Fibroblast of skin of right quadriceps (primary cell): Measurements from ENCODE around the gene SGMS2.

Source experiments
- DNase-seq: peaks from one replicate; pipeline ENCODE4 v3.0.0-alpha.2; 2013

Gene SGMS2

DNA sequence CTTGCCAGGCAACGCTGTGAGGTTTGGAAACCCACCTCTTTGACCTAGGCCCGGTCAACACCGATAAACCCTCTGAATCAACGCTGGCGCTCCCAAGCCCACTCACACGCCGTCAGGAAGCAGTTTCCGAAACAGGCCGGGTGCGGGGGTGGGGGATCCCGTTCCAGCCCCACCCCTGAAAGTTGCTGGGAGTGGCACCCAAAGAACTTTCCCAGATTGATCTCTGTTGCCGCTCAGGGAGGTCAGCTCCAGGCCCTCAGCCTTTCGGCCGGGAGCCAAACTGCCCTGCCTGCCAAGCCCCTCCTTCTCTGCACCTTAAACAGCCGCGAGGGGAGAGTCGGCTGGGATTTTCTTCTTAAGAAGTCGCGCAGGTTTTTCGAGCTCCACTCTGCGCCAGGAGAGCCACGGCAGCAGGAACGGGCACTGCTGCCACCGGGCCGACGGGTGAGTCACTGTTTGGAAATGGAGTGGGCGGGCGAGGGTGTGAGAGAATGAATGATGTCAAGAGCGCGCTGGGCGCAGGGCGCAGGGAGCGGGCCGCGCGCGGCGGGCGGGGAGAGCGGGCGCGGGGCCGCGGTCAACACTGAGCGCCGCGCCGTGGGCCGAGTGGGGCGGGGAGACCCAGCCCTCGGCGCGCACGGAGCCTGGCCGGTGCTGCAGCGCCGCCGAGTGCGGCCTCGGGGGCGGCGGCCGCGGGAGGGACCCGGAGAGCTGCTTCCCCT is at the start of gene SGMS2:
Gene SGMS2, plus strand, starts transcription at position 583 of the 722 bp plus-strand sequence. CDS start 70,622 bp downstream, outside the sequence.
- DNase-seq: peak; percentile 84

DNA sequence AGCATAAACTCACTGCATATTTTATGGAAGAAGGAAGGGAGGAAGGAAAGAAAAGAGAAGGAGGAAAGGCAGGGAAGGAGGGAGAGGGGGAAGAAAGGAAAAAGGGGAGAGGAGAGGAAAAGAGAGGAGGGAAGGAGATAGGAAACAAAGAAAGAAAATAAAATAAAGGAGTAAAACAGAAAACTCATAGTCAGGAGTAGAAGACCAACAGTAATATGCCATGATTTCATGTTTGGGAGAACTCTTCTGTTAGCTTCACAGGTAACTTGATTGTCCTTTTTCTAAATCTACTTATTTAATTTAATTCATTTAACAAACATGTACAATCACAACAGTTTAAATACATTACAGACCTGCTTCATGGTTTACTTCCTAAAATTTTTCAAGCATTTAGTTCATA is 46.8 kb upstream of the SGMS2 start:
- no peak for DNase-seq

DNA sequence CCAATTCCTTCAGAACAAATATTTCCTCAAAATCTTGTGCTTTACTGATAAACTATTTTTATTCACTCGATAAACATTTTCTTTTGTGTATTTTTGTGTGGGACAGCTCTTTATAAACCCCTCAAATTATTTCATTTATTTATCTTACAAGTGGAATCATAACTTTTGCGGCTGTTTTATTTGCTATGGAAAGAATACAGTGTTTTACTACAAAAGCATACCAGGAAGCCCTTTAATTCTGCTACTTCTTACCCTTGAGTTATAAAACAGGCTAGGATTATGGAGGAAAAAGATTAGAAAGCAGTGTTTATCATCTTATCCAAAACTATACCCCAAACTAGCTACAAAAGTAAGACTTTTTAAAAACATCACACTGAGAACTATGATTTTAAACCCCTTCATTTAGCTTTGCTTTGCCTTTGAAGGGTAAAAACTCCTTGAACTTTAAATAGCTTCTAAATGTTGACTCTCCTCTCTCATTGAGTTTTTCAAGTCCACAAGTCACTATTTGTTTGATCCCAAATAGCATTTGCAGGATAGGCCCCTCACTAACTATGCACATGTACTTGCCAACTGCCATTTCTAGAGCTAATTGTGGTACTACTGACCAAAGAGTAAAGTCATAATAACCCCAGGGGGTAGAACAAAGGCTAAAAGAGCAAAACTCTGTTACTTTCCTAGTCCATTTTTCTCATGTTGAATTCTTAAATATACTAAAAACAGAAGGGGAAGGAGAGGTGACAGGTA is 45.8 kb upstream of the SGMS2 start:
- no peak for DNase-seq

DNA sequence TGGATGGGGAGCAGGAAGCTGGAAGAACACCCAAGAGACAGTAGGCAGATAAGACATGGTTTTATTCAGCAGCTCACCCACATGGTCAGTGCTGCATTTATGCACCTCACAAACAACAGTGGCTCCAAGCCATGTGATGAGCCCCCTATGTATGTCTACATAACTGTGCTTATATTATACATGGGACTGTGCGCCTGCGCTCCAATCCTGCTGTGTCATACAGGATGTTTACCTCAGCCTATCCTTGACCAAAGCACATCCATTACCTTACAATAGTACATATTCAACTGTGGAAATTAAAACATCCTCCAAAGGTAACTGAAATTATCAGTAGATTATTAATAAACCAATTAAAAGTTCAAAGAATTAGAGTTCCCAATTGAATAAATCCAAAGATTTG is 44.1 kb upstream of the SGMS2 start:
- no peak for DNase-seq

DNA sequence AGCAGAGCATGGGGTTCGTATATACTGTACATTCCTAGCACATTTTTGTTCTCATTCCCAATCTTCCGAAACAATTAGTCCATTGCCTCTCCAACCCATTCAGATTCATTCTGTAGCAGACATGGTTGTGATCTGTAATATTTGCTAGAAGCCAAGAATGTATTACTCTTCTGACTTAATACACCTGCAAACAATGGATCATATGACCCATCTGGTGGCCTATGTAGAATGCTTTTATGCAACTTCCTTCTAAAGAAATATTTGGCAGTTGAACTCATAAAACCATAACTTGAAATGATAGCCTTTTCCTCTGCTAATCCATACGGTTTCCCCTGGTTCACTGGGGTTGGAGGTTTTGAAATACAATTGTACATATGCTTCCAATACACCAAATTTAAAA is 32.8 kb upstream of the SGMS2 start:
- DNase-seq: no peak

DNA sequence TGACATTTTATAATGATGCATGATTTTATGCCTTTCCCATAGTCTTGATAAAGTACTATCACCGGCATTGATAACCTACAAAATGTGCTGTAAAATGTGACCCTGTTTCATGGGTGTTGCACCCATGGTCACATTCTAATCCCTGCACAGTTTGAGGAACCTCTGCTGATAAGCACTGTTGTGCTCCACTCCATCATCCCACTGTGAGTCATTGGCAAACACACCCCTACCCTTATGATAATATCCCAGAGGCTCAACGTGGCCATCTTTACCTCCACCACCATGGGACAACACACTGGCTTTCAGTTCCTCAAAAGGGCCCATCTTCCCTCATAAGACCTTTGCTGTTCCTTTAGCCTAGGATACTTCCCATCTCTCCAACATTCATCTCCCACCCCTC is 32.0 kb upstream of the SGMS2 start:
- DNase-seq: no peak

DNA sequence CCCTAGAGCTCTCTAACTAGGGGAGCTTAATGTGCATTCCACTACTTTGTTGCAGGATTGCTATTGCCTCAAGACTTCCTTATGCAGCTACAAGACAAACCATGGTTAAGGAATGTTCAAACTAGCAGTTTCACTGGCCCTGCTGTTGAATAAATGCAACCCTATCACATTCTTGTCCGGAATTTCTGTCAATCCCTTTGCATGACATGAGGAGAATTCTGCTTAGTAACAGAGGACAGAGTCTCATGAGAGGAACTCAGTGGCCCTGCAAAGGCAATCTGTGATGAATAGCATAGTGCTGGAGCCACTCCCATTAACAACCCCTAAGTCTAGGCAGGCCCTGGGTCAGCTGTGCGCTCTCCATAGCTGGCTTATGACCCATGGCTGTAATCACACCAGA is 30.7 kb upstream of the SGMS2 start:
- no peak for DNase-seq

DNA sequence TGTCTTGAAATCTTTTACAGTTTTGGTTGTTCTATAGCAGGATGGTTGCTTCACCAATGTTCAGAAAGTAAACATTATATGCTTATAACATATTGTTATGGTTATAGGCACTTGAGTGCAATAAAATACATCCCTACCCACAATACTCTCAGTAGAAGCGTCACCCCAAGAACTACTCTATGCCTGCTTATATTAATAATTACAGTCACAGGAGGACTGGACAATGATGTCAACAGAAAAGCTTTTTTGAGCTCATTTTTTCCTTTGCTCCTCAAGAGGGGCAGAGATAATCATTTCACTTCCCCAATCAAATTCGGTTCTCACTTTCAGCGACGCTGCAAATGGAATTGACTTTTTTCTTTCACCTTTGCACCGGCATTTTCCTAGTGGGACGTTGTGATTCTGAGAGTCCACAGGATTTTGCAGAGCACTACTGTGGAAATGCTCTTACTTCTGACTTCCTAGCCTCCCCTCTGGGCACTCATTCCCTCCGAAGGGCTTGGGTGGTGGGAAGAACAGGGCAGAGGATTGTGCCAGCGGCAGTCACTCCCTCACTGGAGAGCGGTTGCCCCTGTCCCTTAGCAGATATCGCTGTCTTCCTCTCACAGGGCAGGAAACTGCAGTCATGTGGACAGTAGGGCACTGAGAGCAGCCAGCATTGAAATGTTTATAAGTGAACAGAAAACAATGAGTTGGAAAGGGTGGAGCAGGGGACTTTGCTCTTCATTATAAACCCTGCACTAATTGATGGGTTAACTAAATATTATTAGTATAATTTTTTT is 24.9 kb upstream of the SGMS2 start:
- no peak for DNase-seq

DNA sequence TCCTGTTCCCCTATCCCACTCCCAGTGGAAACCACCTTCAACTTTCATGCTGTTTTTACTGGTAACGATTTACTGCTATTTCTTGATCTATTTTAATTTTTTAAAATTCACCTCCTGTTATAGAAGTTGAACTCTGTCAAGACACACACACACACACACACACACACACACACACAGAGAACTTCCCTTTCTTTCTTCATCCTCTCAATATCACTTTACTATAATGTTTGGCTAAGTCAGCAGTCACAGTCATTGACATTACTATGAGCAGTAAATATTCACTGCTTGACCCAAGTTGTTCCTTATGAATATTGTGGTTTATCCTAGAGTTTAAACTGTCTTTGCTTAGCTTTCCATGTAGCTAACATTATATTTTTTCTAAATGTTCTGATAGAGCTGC is 24.0 kb upstream of the SGMS2 start:
- DNase-seq: no peak

DNA sequence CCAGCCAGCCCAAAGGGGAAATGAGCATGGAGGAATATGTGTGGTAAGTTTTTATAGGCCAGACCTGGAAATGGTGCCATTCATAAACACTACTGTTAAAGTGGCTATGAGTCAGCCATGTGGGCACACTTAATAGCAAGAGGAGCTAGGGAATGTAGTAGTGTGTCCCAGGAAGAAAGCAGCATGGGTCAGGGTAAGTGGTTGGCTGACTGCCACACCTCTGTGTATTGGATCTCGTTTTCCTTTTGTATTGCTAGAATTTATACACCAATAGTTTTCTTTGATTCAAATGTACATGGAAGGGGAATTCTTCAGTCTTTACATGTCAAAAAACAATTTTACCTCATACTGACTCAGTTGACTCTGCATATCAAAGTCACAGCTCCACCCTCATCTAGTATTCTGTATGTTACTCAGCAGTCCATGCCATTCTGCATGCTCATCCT is 22.9 kb upstream of the SGMS2 start:
- DNase-seq: peak; percentile 8

DNA sequence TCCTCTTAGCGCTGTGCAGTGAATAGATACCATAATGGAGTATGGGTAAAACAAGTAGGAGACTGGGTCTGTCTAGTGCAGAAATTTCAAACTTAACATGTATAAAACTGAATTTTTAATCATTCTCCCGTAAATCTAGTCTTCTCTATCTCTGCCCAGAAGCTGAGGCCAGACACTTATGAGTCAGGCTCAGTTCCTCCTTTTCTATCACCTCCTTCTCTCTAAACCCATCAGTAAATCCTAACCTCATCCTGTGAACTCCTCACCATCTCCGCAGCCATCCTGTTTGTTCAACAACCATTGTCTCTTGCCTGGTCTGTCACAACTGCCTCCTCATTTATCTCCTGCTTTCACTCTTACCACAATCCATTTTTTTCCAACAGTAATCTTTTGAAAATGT is 19.8 kb upstream of the SGMS2 start:
- DNase-seq: no peak

DNA sequence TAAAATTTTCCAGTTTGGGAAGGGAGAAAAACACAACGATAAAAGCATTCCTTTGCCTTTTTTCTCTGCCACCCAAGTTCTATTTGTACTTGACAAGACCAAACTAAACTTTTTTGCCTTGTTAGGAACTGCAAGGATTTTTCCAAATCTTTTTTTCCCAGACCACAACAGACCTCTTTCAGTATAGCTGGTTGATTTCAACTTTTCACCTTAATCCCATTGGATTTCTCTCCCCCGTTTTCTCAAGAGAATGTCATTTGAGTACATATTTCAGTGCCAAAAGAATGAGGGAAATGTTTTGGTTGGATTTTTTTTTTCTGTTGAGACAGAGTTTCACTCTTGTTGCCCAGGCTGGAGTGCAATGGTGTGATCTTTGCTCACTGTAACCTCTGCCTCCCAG is 18.5 kb upstream of the SGMS2 start:
- peak; percentile 16 for DNase-seq

DNA sequence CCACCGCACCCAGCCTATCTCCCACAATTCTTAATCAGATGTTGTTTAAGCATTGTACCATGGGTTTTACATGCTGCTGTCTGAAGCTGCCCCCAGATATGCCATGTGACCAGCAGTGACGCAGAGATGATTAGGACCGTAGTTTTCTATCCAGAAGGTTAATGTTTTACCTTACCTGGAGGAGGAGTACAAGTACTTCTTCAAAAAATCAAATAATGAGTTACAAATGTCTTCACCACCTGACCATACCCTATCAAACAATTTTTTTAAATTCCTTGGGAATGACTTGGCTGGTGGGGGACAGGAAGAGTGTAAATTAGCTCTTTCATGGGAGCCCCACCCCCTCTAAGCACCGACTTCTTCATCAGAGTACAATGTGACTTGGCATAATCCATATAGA is 16.2 kb upstream of the SGMS2 start:
- DNase-seq: no peak

DNA sequence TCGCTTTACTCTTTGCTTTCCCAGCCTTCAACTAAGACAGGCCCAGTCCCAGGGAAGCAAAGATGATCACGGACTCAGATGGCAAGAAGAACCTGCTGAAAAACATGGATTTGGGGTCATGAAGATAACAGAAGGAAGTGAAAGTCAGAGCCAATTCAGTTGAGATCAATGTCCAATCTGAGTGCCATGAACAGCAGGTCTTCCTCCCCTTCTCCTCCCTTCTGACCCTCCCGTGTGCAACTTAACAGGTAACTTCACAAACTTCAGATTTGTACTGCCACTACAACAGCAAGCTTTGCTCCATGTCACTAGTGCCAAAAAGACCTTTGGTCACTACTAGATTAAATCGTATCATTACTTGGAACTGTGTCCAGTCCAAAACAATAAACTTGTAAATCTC is 15.5 kb upstream of the SGMS2 start:
- DNase-seq: no peak

DNA sequence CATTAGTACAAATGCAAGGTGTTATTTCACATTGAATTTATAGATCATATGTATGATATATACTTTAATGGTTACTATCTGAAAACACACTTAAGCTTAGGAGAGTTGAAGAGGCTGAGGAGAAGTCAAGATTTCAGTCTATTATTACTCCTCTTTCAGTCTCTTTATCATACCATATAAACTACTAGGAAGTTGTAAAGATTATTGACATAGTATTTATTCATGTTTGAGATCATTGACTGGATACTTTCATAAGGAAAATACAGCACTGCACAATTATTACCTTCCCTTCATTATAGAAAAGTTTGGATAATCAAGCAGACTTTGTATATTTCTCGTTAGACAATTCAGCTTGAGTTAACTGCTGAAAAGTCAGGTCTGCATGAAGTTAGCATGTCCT is 10.0 kb upstream of the SGMS2 start:
- no peak for DNase-seq

DNA sequence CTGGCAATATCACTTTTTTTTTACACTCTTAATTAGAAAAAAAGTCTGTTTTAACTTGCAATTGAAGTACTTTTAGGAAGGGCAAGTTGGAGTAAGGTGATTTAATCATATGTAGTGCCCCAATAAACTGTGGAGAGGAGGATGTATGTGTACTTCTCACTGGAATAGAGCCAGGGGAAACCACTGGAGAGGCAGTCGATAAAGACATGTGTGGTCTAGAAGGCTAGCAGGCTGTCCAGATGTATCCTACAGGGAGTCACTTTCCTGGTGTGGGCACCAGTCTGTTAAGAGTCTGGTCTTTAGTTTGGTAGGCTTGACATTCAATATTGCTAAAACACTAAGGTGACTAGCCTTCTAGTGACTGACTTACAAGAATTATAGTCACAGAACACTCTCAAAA is 9.6 kb upstream of the SGMS2 start:
- no peak for DNase-seq

DNA sequence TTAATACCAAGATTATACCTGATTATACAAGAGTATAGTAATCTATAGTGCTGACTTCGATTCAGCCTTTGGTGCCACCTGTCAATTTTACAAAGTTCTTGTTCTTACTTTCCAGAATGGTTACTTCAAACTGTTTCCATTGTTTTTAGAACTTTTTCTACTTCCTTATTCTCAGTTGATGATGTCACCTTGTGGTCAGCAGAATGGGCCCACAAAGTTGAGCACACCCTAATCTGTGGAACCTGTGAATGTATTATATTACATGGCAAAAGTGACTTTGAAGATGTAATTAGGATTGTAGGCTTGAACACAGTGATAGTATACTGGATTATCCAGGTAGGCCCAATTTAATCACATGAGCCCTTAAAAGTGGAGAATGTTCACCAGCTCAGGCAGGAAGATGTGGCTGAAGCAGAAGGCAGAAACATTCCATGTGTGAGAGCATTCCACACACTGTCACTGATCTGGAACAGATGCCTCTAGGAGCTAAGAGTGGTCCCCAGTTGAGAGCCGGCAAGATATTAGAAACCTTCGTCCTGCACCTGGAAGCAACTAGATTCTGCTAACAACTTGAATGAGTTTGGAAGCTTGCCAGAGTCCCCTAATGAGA is 6.3 kb upstream of the SGMS2 start:
- no peak for DNase-seq

DNA sequence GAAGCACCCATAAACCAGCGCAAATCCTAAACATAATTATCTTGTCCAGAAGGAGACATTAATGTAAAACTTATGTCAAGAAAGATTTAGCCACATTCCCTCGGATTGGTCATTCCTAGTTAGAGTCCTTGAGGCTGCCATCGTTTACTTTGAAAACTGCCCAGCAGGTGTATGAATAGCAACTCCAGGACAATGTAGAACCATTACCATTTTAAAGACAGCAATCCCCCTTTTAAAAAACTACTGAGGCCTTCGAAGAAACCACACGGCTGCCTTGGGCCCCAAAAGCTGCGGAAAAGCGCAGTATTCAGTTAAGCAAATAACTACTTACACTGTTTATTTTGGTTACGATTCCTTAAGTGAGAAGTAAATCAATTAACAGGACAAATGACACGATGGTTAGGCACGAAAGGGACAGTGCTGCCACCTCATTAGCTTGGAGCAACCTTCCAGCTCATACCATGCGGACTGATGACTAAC is 822 bp upstream of the SGMS2 start:
- no peak for DNase-seq

DNA sequence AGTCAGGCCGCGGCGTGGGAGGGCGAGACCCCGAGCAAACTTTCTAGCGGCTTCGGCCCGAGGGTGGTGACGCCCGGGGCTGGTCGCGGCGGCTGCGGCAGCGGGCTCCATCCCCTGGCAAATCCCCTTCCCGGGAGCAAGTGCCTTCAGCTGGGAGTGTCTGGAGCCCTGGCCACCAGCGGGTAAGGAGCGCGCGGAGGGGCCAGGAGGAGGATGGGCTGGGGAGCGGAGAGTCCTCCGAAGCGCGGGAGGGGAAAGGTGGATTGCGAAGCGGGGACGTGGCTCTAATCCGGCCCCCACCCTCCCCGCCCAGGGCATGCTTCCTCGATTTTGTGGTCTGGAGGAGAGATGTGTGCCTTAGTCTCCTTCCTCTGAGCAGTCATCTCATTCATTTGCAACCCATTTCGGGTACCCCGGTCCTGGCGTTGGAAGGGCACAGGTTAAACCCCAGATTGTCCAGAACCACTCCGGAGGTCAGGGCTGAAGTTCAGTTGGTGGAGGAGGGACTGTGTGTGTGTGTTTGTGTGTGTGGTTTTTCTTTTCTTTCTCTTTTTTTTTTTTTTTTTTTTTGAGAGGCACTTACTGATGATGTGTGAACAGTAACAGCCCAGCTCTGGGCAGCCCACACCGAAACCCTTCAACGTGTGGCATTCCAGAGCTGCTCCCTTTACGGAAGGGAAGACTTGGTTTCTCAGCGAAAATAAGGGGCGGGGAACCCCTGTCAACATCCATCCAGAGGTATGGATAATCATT is 516 bp downstream of the SGMS2 start:
- peak; percentile 42 for DNase-seq

DNA sequence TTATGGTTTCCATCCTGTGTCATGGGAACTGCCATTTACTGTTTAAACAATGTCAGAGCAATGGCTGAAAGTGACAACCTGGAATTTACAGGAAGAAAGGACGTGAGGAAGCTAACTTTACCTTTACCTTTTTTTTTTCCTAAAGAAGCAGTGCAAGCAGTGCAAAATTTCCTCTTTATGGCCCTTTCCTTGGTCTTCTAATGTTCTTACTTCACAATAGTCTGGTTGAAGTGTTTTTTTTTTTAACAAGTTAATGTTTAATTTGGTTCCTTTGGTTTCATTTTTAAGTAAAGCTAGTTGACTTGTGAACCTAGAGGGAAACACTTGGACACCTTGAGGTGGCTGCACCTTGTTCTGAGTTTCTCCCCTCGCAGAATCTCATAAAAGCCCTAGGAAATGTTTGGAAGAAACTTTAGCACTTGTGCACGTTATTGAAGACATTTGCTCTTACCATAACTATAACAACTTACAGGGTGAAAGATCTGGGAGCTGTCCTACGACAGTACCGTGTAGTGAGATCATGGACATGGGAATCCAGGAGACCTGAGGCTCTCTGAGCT is 1.8 kb downstream of the SGMS2 start:
- no peak for DNase-seq

DNA sequence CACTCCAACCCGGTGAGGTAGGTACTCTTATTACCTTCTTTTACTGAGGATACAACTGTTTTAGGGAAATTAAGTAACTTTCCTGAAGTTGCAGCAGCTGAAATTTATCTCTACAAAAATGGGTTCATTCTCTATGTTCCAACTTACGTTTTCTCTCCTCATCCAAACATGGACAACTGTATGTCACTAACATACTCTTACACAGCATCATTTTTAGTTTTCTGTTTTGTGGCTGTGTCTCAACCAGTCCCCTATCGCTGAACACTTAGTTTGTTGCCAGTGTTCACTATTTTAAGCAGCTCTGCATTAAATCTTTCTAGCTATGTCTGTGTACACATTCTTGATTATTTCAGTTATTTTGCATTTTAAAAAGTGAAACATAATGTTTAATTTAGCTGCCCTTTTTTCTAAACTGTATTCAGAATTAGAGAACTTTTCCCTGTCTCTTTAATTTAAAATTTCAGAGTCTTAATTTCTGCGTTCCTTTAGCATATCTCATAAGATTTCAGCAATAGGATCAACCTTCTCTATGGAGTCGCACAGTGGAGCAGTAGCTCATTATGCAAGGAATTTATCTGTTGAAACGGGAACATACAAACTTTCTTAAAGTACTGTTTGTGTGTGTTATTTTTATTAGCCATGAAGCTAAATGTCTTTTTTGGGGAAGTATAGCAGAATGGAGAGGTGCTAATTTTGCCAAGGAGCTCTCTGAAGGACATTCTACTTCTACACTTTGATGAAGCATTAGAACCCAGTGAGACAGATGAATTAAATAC is 3.8 kb downstream of the SGMS2 start:
- DNase-seq: no peak
